ENCODE data around the gene CFAP99.

GRCh38 chr4:2433609-2434350 is 15.0 kb downstream of the CFAP99 start:
- TF ChIP-seq, protein P1, sequence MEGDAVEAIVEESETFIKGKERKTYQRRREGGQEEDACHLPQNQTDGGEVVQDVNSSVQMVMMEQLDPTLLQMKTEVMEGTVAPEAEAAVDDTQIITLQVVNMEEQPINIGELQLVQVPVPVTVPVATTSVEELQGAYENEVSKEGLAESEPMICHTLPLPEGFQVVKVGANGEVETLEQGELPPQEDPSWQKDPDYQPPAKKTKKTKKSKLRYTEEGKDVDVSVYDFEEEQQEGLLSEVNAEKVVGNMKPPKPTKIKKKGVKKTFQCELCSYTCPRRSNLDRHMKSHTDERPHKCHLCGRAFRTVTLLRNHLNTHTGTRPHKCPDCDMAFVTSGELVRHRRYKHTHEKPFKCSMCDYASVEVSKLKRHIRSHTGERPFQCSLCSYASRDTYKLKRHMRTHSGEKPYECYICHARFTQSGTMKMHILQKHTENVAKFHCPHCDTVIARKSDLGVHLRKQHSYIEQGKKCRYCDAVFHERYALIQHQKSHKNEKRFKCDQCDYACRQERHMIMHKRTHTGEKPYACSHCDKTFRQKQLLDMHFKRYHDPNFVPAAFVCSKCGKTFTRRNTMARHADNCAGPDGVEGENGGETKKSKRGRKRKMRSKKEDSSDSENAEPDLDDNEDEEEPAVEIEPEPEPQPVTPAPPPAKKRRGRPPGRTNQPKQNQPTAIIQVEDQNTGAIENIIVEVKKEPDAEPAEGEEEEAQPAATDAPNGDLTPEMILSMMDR (IDR thresholded peaks at IDR 0.05) = no peak
- TF ChIP-seq EZH2 (IDR thresholded peaks at IDR 0.05; ENCODE audit: borderline replicate concordance, insufficient read depth, low read depth, low read length, poor library complexity, severe bottlenecking) = no peak

All from B cell (primary cell).